ENCODE results near the gene KRTAP6-1. TPM values are rescaled to one million over a fixed set of nuclear protein-coding genes. Genes with fewer than 3 reads are reported as not detected.

KRTAP6-1 gene
- total and polyA plus RNA-seq, 10 of the 15 experiments (the other 5 are each of a cell fraction or from before 2014, with no cell fraction given) = 0.16 TPM; not detected in 9

- 6% methylated on average over 1 of the region's 1 CpG for WGBS (ENCODE audit: insufficient coverage, insufficient replicate concordance, low lambda C conversion rate, missing lambda C conversion rate)
- H4K20me1 ChIP-seq (ENCODE audit: control insufficient read depth, insufficient read depth) = no peaks in the 10 kb centered on the region
- no peaks in the 10 kb centered on the region for H3K79me2 ChIP-seq (ENCODE audit: control insufficient read depth, insufficient read depth, low read length)
- no peak for DNase-seq (ENCODE audit: low read depth, low spot score)
- H3K4me1 ChIP-seq (ENCODE audit: control insufficient read depth, insufficient read depth, low read length) = no peaks in the 10 kb centered on the region
- intact Hi-C loops (cut with micrococcal nuclease; ENCODE audit: unreplicated experiment) (no loop called here), in situ Hi-C loops (cut with MboI) (no loop called here)
- H3K36me3 ChIP-seq (ENCODE audit: control insufficient read depth in 2 of 2, insufficient read depth in 2 of 2, low read length in 1 of 2) = no peaks in the 10 kb centered on the region
- H3K27ac ChIP-seq (ENCODE audit: control insufficient read depth, insufficient read depth) = no peak within 1 kb of the TSS
- POLR2A ChIA-PET = no interaction called here
- no TSS peak for BruUV-seq (replicated peaks)
- RAD21 ChIA-PET (ENCODE audit: unreplicated experiment) = no interaction called here
- no peak within 1 kb of the TSS for H3K4me3 ChIP-seq
- no peak for ATAC-seq
- no peaks in the 10 kb centered on the region for H3K27me3 ChIP-seq (replicated peaks in 1 of 2; ENCODE audit: control insufficient read depth in 2 of 2, insufficient read depth in 2 of 2, low read length in 1 of 2)
- no peak within 1 kb of the TSS for H2AFZ ChIP-seq (ENCODE audit: control insufficient read depth, low read depth, low read length)
- CTCF ChIA-PET = no interaction called here
- SMC1A ChIA-PET (ENCODE audit: uncharacterized antibody, unreplicated experiment) = no interaction called here
- FAIRE-seq = no peak
- no peak within 1 kb of the TSS for H3K4me2 ChIP-seq (ENCODE audit: control insufficient read depth, insufficient read depth)
- no peak within 1 kb of the TSS for H3K9ac ChIP-seq (ENCODE audit: control insufficient read depth, insufficient read depth, low read length)
- H3K9me3 ChIP-seq (replicated peaks; ENCODE audit: control insufficient read depth, insufficient read depth, low read length) = no peaks in the 10 kb centered on the region
- TF ChIP-seq IRF4 (IDR thresholded peaks at IDR 0.05; ENCODE audit: low read depth, low read length) = no peak
- TF ChIP-seq CBX3 (IDR thresholded peaks at IDR 0.05; ENCODE audit: borderline replicate concordance, low read depth) = no peak
- TF ChIP-seq TBL1XR1 (IDR thresholded peaks at IDR 0.05; ENCODE audit: low read depth, low read length) = no peak
- no peak for TF ChIP-seq MXI1 (IDR thresholded peaks at IDR 0.05; ENCODE audit: low read depth, low read length)
- TF ChIP-seq NR2C2 (IDR thresholded peaks at IDR 0.05; ENCODE audit: borderline replicate concordance, control insufficient read depth, insufficient read length, low read depth) = no peak
- TF ChIP-seq DPF2 (IDR thresholded peaks at IDR 0.05) = no peak
- no peak for TF ChIP-seq CUX1 (IDR thresholded peaks at IDR 0.05; ENCODE audit: insufficient replicate concordance, low read depth, low read length)
- no peak for TF ChIP-seq PML (IDR thresholded peaks at IDR 0.05; ENCODE audit: low read length)
- no peak for TF ChIP-seq KLF5 (IDR thresholded peaks at IDR 0.05; ENCODE audit: partially characterized antibody)
- TF ChIP-seq CREM (IDR thresholded peaks at IDR 0.05; ENCODE audit: low read depth) = no peak
These were observed 21.2 kb upstream of the KRTAP6-1 start, which contains the start of gene KRTAP20-2 for GRCh38 chr21:30634906-30635305. Gene KRTAP20-2 (plus strand): TSS chr21:30635206. CDS start chr21:30635264, 58 bp downstream.

Data from GM12878 (cell line).